Liver (tissue), 3 donors: ENCODE data around the gene NUP214.

ENCODE experiments used
- FOXA2 ChIP-seq: IDR thresholded peaks from 2 replicates; pipeline ENCODE4 v1.6.1; 2016; ENCODE audit warnings: antibody characterized with exemption
- GABPA ChIP-seq, 2 donors: IDR thresholded peaks in 1 of 2; conservative IDR thresholded peaks in 1 of 2; 2 replicates each; pipeline ENCODE4 v1.6.1; 2016; ENCODE audit warnings: antibody characterized with exemption in 2 of 2, mild to moderate bottlenecking in 1 of 2, moderate library complexity in 1 of 2
- HNF4G ChIP-seq: IDR thresholded peaks from 2 replicates; pipeline ENCODE4 v1.6.1; 2016; ENCODE audit warnings: antibody characterized with exemption
- JUND ChIP-seq, 2 donors: IDR thresholded peaks; 2 replicates each; pipeline ENCODE4 v1.6.1; 2016; ENCODE audit warnings: antibody characterized with exemption in 2 of 2
- NR2F2 ChIP-seq: IDR thresholded peaks from 2 replicates; pipeline ENCODE4 v1.6.1; 2016; ENCODE audit warnings: antibody characterized with exemption
- RAD21 ChIP-seq, 2 donors: IDR thresholded peaks; 2 replicates each; pipeline ENCODE4 v1.6.1; 2016; ENCODE audit warnings: antibody characterized with exemption in 2 of 2, mild to moderate bottlenecking in 2 of 2
- RXRA ChIP-seq, 2 donors: IDR thresholded peaks; 2 replicates each; pipeline ENCODE4 v1.6.1; 2017 to 2018; ENCODE audit warnings: antibody characterized with exemption in 2 of 2, mild to moderate bottlenecking in 1 of 2
- SP1 ChIP-seq: IDR thresholded peaks from 2 replicates; pipeline ENCODE4 v1.6.1; 2018; ENCODE audit warnings: antibody characterized with exemption, mild to moderate bottlenecking
- TAF1 ChIP-seq: conservative IDR thresholded peaks from 2 replicates; pipeline ENCODE4 v1.6.1; 2016; ENCODE audit warnings: antibody characterized with exemption, mild to moderate bottlenecking
- YY1 ChIP-seq: IDR thresholded peaks from 2 replicates; pipeline ENCODE4 v1.6.1; 2016; ENCODE audit warnings: antibody characterized with exemption, mild to moderate bottlenecking
- TF ChIP-seq, protein P1 (sequence below): fragments of 150-350 bp; IDR thresholded peaks from 2 replicates; pipeline ENCODE4 v1.5.1; 2017; ENCODE audit warnings: improper control_type of control experiment, low read depth, low read length; ENCODE audit not compliant: missing input control
- TF ChIP-seq, protein P2 (sequence below): IDR thresholded peaks from 2 replicates; pipeline ENCODE4 v1.6.1; 2016; ENCODE audit warnings: antibody characterized with exemption
- TF ChIP-seq, protein P3 (sequence below): IDR thresholded peaks from 2 replicates; pipeline ENCODE4 v1.6.1; 2016; ENCODE audit warnings: antibody characterized with exemption, mild to moderate bottlenecking
- donor health status: healthy.
- donor health status: healthy.

DNA sequence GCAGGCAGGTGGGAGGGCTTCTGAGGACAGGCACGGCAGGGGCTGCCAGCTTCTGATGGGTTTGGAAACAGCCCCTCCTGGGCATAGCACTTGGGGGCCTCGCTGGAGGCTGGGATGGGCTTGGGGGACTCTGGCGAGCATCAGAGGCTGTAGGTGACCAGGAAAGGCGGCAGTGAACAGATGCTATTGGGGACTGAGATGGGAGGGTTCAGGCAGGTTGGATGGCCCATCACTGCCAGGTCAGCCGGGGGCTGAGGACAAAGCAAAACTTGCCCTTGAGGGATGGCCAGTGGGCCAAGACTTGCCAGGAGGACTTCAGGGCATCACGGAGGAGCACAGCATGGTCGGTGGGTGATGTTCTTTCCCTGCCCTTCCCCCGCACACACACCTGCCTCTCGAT lies 22.4 kb upstream of the NUP214 start:
- TF ChIP-seq, protein P1, sequence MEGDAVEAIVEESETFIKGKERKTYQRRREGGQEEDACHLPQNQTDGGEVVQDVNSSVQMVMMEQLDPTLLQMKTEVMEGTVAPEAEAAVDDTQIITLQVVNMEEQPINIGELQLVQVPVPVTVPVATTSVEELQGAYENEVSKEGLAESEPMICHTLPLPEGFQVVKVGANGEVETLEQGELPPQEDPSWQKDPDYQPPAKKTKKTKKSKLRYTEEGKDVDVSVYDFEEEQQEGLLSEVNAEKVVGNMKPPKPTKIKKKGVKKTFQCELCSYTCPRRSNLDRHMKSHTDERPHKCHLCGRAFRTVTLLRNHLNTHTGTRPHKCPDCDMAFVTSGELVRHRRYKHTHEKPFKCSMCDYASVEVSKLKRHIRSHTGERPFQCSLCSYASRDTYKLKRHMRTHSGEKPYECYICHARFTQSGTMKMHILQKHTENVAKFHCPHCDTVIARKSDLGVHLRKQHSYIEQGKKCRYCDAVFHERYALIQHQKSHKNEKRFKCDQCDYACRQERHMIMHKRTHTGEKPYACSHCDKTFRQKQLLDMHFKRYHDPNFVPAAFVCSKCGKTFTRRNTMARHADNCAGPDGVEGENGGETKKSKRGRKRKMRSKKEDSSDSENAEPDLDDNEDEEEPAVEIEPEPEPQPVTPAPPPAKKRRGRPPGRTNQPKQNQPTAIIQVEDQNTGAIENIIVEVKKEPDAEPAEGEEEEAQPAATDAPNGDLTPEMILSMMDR, result no peak
- TF ChIP-seq SP1 (no peak), GABPA (IDR thresholded peaks at IDR 0.05 in 1 of 2, conservative IDR thresholded peaks at IDR 0.05 in 1 of 2) (no peak), JUND (IDR thresholded peaks at IDR 0.05) (no peak), YY1 (no peak), TAF1 (no peak), RXRA (IDR thresholded peaks at IDR 0.05) (no peak), RAD21 (IDR thresholded peaks at IDR 0.05) (no peak), NR2F2 (no peak), HNF4G (no peak), FOXA2 (no peak)
- TF ChIP-seq, protein P2, sequence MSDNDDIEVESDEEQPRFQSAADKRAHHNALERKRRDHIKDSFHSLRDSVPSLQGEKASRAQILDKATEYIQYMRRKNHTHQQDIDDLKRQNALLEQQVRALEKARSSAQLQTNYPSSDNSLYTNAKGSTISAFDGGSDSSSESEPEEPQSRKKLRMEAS, result no peak
- TF ChIP-seq, protein P3, sequence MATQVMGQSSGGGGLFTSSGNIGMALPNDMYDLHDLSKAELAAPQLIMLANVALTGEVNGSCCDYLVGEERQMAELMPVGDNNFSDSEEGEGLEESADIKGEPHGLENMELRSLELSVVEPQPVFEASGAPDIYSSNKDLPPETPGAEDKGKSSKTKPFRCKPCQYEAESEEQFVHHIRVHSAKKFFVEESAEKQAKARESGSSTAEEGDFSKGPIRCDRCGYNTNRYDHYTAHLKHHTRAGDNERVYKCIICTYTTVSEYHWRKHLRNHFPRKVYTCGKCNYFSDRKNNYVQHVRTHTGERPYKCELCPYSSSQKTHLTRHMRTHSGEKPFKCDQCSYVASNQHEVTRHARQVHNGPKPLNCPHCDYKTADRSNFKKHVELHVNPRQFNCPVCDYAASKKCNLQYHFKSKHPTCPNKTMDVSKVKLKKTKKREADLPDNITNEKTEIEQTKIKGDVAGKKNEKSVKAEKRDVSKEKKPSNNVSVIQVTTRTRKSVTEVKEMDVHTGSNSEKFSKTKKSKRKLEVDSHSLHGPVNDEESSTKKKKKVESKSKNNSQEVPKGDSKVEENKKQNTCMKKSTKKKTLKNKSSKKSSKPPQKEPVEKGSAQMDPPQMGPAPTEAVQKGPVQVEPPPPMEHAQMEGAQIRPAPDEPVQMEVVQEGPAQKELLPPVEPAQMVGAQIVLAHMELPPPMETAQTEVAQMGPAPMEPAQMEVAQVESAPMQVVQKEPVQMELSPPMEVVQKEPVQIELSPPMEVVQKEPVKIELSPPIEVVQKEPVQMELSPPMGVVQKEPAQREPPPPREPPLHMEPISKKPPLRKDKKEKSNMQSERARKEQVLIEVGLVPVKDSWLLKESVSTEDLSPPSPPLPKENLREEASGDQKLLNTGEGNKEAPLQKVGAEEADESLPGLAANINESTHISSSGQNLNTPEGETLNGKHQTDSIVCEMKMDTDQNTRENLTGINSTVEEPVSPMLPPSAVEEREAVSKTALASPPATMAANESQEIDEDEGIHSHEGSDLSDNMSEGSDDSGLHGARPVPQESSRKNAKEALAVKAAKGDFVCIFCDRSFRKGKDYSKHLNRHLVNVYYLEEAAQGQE, result no peak
